Activated naive CD8-positive, alpha-beta T cell treated with anti-CD3 and anti-CD28 coated beads, Interleukin-2, amount 10 ng/mL, durations not matched to agents 7 days and 5 days (primary cell): ENCODE measurements around the gene STX19. TPM values are rescaled to one million over a fixed set of nuclear protein-coding genes. Genes with fewer than 3 reads are reported as not detected.

Source experiments
- ATAC-seq: fragments of 150-1000 bp; cut with Tn5 transposase; one replicate; pipeline ENCODE4 v1.10.0; 2021; ENCODE audit warnings: low read depth, moderate library complexity
- POLR2A ChIA-PET: fragments of 350-600 bp; sonication (Branson Sonifier 250); formaldehyde crosslinking; loops from one replicate; lab custom pipeline; 2021; ENCODE audit warnings: antibody characterized with exemption; lab: Charles Lee
- DNase-seq: peaks from one replicate; pipeline ENCODE4 v3.0.0; 2021
- H3K27ac Mint-ChIP-seq: one replicate; pipeline ENCODE4 v1.8.0; 2022; ENCODE audit warnings: mild to moderate bottlenecking, mixed read lengths
- H3K27me3 Mint-ChIP-seq: one replicate; pipeline ENCODE4 v1.8.0; 2022; ENCODE audit warnings: mild to moderate bottlenecking, moderate library complexity, mixed read lengths
- H3K36me3 Mint-ChIP-seq: one replicate; pipeline ENCODE4 v1.8.0; 2021; ENCODE audit warnings: mild to moderate bottlenecking, mixed read lengths
- H3K4me1 Mint-ChIP-seq: one replicate; pipeline ENCODE4 v1.8.0; 2021; ENCODE audit warnings: mixed read lengths
- H3K4me3 Mint-ChIP-seq: one replicate; pipeline ENCODE4 v1.8.0; 2022; ENCODE audit warnings: mild to moderate bottlenecking, moderate library complexity, mixed read lengths
- H3K9me3 Mint-ChIP-seq: one replicate; pipeline ENCODE4 v1.8.0; 2021; ENCODE audit warnings: mixed read lengths
- total RNA-seq, 2 experiments: library from RNA; stranded (reverse); gene quantifications; one replicate each; pipeline ENCODE4 v1.2.3, GENCODE V29; 2021

Gene STX19, protein sequence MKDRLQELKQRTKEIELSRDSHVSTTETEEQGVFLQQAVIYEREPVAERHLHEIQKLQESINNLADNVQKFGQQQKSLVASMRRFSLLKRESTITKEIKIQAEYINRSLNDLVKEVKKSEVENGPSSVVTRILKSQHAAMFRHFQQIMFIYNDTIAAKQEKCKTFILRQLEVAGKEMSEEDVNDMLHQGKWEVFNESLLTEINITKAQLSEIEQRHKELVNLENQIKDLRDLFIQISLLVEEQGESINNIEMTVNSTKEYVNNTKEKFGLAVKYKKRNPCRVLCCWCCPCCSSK
- not detected for total RNA-seq

DNA sequence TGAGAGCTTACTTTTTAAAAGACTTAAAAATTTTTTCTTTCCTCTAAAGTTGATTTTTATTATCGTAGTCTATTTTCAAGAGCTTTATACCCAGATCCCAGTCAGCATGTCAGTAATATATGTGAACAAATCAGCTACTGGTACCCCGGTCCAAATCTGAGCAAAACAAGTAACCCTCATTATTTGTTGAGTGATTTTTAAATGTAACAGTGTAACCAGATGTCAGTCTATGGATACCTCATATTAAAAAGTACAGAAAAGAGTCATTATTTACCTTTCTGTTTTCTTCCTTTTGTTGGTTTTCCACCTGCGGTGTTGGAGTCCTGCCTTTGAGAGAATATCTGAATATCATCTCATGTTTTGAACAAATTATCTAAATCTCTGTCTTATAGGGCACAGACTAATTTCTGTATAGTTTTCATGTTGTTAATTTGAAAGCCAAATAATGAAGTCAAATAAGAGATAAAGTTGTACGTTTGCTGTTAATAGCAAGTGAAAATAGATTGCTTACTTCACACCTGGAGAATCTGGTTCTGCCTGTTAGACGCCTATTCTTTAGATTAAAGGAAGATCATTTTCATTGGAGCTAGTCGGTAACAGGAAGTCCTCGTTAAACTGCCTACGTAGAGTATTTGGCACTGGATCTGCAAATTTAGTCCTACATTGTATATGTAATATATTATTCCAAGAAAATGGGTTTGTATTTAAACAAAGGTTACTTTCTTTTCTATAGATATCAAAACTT, at the start of gene STX19:
TSS of gene STX19 (minus strand) at position 505 of the 745 bp plus-strand sequence. CDS start 13,328 bp downstream, outside the sequence.
- H3K27ac Mint-ChIP-seq: no peak within 1 kb of the TSS
- DNase-seq (no peak), ATAC-seq (no peak)
- no peaks in the 10 kb centered on the region for H3K9me3 Mint-ChIP-seq
- H3K4me1 Mint-ChIP-seq: peaks cover 2% of the 10 kb centered on the region
- no peaks in the 10 kb centered on the region for H3K27me3 Mint-ChIP-seq
- POLR2A ChIA-PET: no interaction called here
- H3K36me3 Mint-ChIP-seq: no peaks in the 10 kb centered on the region
- H3K4me3 Mint-ChIP-seq: no peak within 1 kb of the TSS

DNA sequence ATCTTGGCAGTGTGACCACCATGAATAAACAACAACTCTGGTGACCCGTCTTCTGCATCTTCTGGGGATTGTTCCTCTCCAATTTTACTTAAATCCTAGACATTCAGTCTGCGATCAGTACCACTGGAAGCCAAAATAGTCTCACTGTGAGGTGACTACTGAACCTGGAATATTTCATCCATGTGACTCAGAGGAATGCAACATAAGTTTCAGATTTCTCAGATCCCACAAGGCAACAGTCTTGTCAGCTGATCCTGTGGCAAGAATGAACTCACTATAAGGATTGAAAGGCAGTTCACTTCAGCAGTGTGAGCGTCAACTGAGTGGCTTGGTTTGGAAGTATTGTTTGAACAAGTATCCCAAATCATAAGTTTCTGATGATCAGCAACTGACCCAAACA, 47.7 kb upstream of the STX19 start:
- Mint-ChIP-seq H3K27ac (no peak overlapping the region), H3K36me3 (peaks cover 44% of the 10 kb centered on the region), H3K4me1 (peaks cover 31% of the 10 kb centered on the region), H3K4me3 (no peak overlapping the region), H3K27me3 (no peaks in the 10 kb centered on the region), H3K9me3 (peaks cover 1% of the 10 kb centered on the region)
- POLR2A ChIA-PET: no interaction called here
- DNase-seq: no peak
- ATAC-seq: no peak

DNA sequence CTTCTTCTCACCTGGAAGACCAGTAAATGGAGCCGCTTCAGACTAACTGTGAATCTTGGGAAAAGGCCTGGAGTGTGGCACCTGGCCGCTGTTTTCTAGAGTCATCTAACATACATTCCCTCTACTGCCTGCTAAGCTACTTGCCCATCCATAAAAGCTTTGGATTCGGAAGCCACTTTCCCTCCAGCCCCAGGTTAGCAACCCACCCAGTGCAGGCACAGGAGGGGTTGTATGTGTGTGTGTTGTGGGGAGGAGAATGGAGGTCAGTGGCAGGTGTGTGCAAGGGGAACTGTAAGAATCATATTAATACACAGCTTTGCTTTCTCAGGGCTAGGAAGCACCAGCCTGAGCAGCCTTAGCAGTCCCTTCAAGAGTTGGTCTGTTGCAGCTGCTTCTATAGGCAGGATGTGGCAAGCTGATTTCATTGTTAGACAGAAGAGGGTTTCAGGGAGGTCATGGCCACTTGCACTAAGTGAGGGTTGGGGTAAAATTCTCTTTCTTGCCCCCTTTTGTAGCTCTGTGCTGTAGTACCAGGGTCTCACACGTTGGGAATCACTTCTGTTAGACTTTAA, 43.4 kb upstream of the STX19 start:
- Mint-ChIP-seq H3K27ac (peak overlapping the region; percentile 80), H3K27me3 (no peaks in the 10 kb centered on the region), H3K4me1 (peaks cover 32% of the 10 kb centered on the region), H3K9me3 (peaks cover 6% of the 10 kb centered on the region), H3K36me3 (peaks cover 50% of the 10 kb centered on the region), H3K4me3 (peak overlapping the region; percentile 60)
- POLR2A ChIA-PET: interaction anchor here (1.8 kb wide), 1 partner anchor 9 kb away, joined by 13 read pairs; the partner anchor contains the start of genes DHFR2 and NSUN3
- DNase-seq: peak; percentile 37
- peak; percentile 99 for ATAC-seq

DNA sequence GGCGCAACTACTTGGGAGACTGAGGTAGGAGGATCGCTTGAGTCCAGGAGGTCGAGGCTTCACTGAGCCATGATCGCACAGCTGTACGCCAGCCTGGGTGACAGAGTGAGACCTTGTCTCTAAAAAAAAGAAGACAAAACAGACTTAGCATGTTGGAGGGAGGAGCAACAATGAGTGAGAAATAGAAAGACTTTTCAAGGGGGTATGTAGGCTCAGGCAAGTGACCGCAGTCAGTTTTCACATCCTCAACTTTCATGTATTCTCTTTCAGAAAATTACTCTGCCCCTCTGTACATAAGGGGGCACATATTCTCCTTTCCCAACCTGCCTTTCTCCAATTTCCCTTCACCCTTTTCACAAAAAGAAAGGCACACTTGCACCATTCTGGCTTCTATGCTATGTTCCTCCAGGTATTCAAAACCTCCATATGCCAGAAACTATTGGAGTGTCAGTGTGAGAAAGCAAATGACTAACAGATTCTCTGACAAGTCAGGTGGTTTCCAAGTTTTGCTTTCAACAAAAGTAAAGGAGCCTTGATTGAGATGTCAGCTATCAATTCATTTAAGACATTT, 42.0 kb upstream of the STX19 start:
- H3K27ac Mint-ChIP-seq: no peak overlapping the region
- ATAC-seq (no peak), DNase-seq (no peak)
- POLR2A ChIA-PET: no interaction called here
- H3K36me3 Mint-ChIP-seq: peaks cover 49% of the 10 kb centered on the region
- H3K27me3 Mint-ChIP-seq: no peaks in the 10 kb centered on the region
- H3K4me3 Mint-ChIP-seq: no peak overlapping the region
- peaks cover 6% of the 10 kb centered on the region for H3K9me3 Mint-ChIP-seq
- peaks cover 41% of the 10 kb centered on the region for H3K4me1 Mint-ChIP-seq

DNA sequence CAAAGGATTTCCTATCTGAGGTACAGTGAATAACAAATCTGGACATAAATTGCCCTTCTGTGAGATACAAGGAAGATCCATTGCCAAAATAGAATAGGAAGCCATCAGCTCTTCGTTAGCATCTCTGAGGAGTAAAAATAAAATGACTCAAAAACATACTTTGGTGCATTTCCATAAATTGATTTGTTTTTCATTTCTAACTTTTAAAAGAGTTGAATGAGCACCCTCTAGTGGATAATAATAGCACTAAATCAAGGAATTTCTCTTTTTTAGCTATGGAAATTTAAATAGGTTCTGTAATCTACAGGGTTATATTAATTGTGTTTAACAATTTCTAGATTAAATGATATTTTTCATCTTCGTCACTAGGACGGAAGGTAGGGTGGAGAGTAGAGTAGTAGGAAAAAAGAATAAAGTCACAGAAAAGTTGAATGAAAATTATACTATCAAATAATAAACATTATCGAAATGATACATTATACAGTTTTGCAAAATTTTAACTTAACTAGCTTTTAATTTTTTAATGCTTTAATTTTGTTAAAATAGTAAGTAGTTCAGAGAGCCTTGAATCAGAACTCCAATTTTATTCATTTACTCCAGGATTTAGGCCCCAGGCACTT, 40.9 kb upstream of the STX19 start:
- ATAC-seq (no peak), DNase-seq (no peak)

DNA sequence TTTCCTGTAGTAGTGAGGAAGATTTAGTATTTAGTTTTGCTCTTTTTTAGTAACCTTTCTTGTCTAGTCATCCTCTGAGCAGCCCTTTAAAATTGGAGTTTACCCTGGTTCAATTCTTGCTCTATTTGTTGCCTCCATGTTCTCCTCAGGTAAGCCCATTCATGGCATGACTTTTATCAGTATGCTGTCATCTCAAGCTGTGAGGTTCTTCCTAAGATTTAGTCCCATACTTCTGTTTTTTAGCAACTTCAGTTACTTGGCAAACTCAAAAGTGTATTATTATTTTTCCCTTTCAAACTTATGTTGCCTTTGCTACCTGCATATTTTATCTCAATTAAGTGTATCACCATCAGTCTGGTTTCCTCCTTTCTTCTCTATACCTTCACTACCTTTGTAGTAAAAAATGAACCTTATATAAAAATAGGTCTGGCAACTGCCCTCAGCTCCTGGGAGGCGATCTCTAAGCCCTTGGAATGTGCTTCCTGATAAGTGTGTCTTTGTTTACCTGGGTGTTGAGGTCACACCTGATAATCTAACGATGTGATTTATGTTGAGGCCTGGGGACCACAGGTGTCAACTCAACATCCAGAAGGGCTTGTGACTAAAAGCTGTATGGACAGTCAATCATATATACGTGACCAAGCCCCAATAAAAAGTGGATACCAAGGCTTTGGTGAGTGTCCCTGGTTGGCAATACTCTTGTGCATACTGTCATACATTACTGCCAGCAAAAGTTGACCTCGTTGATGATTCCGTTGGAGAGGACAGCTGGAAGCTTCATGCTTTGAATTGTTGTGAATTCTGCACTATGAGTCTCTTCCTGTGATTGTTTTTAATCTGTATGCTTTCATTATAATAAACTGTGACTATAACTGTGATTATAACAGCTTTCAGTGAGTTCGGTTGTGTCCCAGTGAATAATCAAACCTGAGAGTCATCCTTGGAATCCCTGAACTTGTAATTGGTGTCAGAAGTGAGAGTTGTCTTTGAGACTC, 38.4 kb upstream of the STX19 start:
- Mint-ChIP-seq H3K36me3 (peaks cover 35% of the 10 kb centered on the region), H3K4me3 (no peak overlapping the region), H3K9me3 (peaks cover 5% of the 10 kb centered on the region), H3K27me3 (no peaks in the 10 kb centered on the region), H3K27ac (peak overlapping the region; percentile 4), H3K4me1 (peaks cover 39% of the 10 kb centered on the region)
- ATAC-seq: no peak
- POLR2A ChIA-PET: interaction anchor here (1.3 kb wide), 1 partner anchor 11 kb away, joined by 3 read pairs; no protein-coding TSS in a partner anchor
- no peak for DNase-seq

More for the DNA sequence above, 40.9 kb upstream of the STX19 start:
- Mint-ChIP-seq H3K36me3 (peaks cover 51% of the 10 kb centered on the region), H3K4me1 (peaks cover 47% of the 10 kb centered on the region), H3K27me3 (no peaks in the 10 kb centered on the region), H3K27ac (peak overlapping the region; percentile 7), H3K4me3 (no peak overlapping the region), H3K9me3 (peaks cover 6% of the 10 kb centered on the region)
- POLR2A ChIA-PET: no interaction called here

DNA sequence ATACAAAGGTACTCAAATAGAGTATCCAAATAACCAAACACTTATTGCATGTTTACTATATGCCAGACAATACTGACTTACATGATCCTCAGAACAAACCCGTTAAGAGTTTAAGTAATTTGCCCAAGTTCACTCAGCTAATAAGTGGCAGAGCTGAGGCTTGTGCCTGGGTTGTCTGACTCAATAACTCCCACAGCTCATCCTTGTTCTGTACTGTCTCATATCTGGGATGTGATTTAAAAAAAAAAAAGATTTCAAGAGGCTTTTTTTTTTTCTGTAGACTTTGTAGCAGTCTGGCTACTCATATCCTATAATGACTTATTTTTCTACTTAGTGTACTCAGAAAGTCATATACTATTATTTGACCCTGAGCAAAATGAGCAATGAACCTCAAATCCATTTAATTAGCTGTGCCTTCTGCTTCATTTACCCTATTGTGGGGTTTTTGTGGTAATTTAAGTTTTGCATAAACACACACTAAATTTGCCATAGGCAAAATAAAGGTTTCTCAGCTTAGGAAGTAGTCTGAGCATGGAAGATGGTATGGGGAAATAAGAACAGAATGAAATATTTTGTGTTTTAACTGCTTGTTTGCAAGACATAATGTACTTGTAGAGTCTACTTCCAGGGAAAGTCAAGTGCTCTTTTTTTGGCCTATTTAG, 37.6 kb upstream of the STX19 start:
- DNase-seq (no peak), ATAC-seq (no peak)
- POLR2A ChIA-PET: interaction anchor here (1.3 kb wide), 1 partner anchor 12 kb away, joined by 3 read pairs; no protein-coding TSS in a partner anchor
- Mint-ChIP-seq H3K36me3 (peaks cover 33% of the 10 kb centered on the region), H3K4me1 (peaks cover 31% of the 10 kb centered on the region), H3K9me3 (peaks cover 5% of the 10 kb centered on the region), H3K27ac (no peak overlapping the region), H3K27me3 (no peaks in the 10 kb centered on the region), H3K4me3 (no peak overlapping the region)

DNA sequence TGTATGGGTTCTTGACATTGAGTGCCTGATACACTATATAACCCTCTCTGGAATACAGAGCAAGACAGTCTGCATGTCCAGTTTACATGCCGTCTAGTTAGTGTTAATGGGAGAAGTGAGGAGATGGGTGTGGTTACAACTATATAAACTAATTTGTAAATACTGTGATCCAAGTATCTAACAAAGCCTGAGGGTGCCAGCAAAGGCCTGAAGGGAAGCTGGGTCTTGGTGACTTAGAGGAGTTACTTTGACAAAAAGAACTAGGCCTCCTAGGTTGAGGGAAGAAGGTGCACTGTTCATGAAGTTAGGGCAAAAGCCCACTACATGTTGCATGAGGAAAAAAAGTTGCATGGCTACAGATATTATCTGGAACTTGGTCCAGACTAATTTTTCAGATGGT, 36.7 kb upstream of the STX19 start:
- H3K27me3 Mint-ChIP-seq: no peaks in the 10 kb centered on the region
- peak overlapping the region; percentile 31 for H3K4me3 Mint-ChIP-seq
- H3K9me3 Mint-ChIP-seq: peaks cover 5% of the 10 kb centered on the region
- POLR2A ChIA-PET: interaction anchor here (1.3 kb wide), 1 partner anchor 12 kb away, joined by 3 read pairs; no protein-coding TSS in a partner anchor
- no peak for DNase-seq
- no peak overlapping the region for H3K27ac Mint-ChIP-seq
- peaks cover 34% of the 10 kb centered on the region for H3K4me1 Mint-ChIP-seq
- peaks cover 41% of the 10 kb centered on the region for H3K36me3 Mint-ChIP-seq
- ATAC-seq: no peak

DNA sequence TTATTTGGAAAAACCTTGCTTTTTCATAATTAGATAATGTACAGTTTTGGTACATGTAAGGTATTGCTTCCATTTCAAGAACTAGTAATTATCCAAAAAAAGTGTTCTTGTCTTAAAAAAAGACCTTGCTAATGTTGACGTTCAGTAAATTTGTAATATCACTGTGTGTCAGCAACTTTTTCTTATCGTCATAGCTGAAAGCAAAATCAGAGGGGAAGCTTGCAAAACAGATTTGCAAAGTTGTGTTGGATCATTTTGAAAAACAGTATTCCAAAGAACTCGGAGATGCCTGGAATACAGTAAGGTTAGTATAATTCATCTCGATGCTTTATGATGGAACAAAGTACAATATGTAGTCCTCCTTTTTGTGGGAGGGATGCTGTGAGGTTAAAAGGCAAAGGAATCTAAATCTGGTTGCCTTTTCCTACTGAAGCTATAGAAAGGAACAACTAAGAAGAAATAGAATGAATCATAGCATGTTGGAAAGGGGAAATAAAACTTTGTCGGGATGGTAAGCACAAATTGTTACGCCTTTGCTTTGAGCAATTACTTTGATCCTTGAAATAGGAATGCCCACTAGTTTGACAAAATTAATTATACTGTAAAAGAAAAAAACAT, 36.0 kb upstream of the STX19 start:
- Mint-ChIP-seq H3K36me3 (peaks cover 44% of the 10 kb centered on the region), H3K4me3 (peak overlapping the region; percentile 98), H3K27ac (peak overlapping the region; percentile 100), H3K27me3 (no peaks in the 10 kb centered on the region), H3K9me3 (peaks cover 5% of the 10 kb centered on the region), H3K4me1 (peaks cover 34% of the 10 kb centered on the region)
- DNase-seq (no peak), ATAC-seq (no peak)
- POLR2A ChIA-PET: no interaction called here

DNA sequence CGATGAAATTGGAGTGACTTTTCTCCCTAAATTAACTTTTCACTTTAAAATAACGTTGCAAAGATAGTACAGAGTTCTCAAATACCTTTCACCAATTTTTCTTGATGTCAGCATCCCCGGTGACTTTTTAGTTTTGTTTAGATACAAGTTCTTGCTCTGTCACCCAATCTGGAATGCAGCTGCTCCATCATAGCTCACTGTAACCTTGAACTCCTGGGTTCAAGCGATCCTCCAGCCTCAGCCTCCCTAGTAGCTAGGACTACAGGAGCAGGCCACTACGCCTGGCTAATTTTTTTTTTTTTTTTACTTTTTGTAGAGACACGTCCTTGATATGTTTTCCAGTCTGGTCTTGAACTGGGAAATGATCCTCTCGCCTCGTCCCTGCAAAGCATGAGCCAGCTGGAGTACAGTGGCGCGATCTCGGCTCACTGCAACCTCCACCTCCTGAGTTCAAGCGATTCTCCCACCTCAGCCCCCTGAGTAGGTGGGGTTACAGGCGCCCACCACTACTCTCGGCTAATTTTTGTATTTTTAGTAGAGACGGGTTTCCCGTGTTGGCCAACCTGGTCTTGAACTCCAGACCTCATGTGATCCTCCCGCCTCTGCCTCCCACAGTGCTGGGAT, 35.2 kb upstream of the STX19 start:
- H3K27ac Mint-ChIP-seq: peak overlapping the region; percentile 100
- H3K9me3 Mint-ChIP-seq: peaks cover 5% of the 10 kb centered on the region
- peaks cover 44% of the 10 kb centered on the region for H3K36me3 Mint-ChIP-seq
- ATAC-seq: no peak
- POLR2A ChIA-PET: interaction anchor here (0.7 to 2.4 kb wide), 4 partner anchors 8 to 143 kb away, joined by 3 to 13 read pairs (median 6); partner anchors contain the start of gene PROS1
- no peak for DNase-seq
- no peaks in the 10 kb centered on the region for H3K27me3 Mint-ChIP-seq
- peaks cover 31% of the 10 kb centered on the region for H3K4me1 Mint-ChIP-seq
- peak overlapping the region; percentile 98 for H3K4me3 Mint-ChIP-seq
